Upper lobe of left lung (tissue), 6 donors: Measurements from ENCODE around the gene RFX2. TPM values are rescaled to one million over a fixed set of nuclear protein-coding genes. Genes with fewer than 3 reads are reported as not detected.

ENCODE experiments used
- ATAC-seq, 2 donors: fragments of 200-7000 bp; cut with Tn5 transposase; one replicate each; pipeline ENCODE4 v1.9.1; 2022; ENCODE audit warnings: mild to moderate bottlenecking in 2 of 2, moderate library complexity in 2 of 2; ENCODE audit not compliant: low FRiP score in 2 of 2
- DNase-seq, 2 donors: peaks; one replicate each; pipeline ENCODE4 v3.0.0-alpha.2; 2019 to 2020
- H3K27ac ChIP-seq, 4 donors: fragments of 200-600 bp; sonication (generic); one replicate each; pipeline ENCODE4 v1.5.1; 2016 to 2019
- H3K27me3 ChIP-seq, 4 donors: fragments of 200-600 bp; sonication (generic); one replicate each; pipeline ENCODE4 v1.5.1; 2017 to 2019
- H3K36me3 ChIP-seq, 4 donors: fragments of 200-600 bp; sonication (generic); one replicate each; pipeline ENCODE4 v1.5.1; 2016 to 2019
- H3K4me1 ChIP-seq, 4 donors: fragments of 200-600 bp; sonication (generic); one replicate each; pipeline ENCODE4 v1.5.1; 2018 to 2019
- H3K4me3 ChIP-seq, 4 donors: fragments of 200-600 bp; sonication (generic); one replicate each; pipeline ENCODE4 v1.5.1; 2017 to 2019; ENCODE audit warnings: mild to moderate bottlenecking in 2 of 4, moderate library complexity in 1 of 4
- H3K9me3 ChIP-seq, 4 donors: fragments of 200-600 bp; sonication (generic); one replicate each; pipeline ENCODE4 v1.5.1; 2018 to 2019
- EP300 ChIP-seq, 4 donors: sonication (generic); formaldehyde crosslinking; IDR thresholded peaks; one replicate each; pipeline ENCODE4 v1.5.1; 2017; ENCODE audit warnings: antibody characterized with exemption in 4 of 4, control low read depth in 2 of 4
- POLR2A ChIP-seq, 4 donors: fragments of 450-650 bp; IDR thresholded peaks; one replicate each; pipeline ENCODE4 v1.5.1; 2016 to 2017; ENCODE audit warnings: antibody characterized with exemption in 4 of 4, mild to moderate bottlenecking in 2 of 4
- POLR2AphosphoS5 ChIP-seq, 2 donors: sonication (generic); formaldehyde crosslinking; IDR thresholded peaks; one replicate each; pipeline ENCODE4 v1.5.1; 2017; ENCODE audit warnings: antibody characterized with exemption in 2 of 2
- WGBS, 2 donors: methylation state at CpG; one replicate each; pipeline ENCODE4 v1.1.5; 2017 to 2018; 5-methylcytosine and 5-hydroxymethylcytosine counted together
- total RNA-seq, 6 donors: library from RNA; depleted of rRNA in 4 of 6; stranded (reverse); fragments of >200 nt in 4 of 6; gene quantifications; one replicate each; pipeline versions ENCODE4 v1.1.0 to v1.2.1, GENCODE V29; 2016 to 2021
- TF ChIP-seq, protein P1 (sequence below), 6 experiments: fragments of 450-650 bp in 4 of 6; fragments of 200-600 bp in 2 of 6; sonication (generic) in 2 of 6; IDR thresholded peaks; one replicate each; pipeline ENCODE4 v1.5.1; 2016 to 2019; ENCODE audit warnings: antibody characterized with exemption in 6 of 6
- donor health status: DM: no; HTN: no; CAD: no; lungs with moderate emphysema.
- donor health status: DM: no; HTN: yes; CAD: no; lungs with severe emphysema.

Gene RFX2
- total RNA-seq, 6 donors from 2014 or later = 14.3 to 111 (median 28.6) TPM

DNA sequence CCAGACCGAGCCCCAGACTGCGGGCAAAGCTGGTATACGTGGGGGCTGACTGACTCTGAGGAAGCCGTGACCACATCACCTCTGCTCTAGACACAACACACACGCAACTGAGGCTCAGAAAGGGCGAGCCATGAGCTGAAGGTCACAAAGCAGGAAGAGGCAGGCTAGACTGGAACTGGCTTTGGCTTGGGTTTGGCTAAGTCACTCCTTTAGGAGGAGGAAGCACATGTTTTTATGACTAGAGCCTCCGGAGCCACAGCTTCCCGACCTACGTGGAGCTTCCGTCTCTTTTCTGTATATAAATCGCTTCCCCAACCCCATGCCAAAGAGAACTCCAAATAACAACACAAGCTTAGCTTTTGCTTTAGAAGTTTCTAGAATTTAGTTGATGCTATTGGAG is 48.0 kb downstream of the RFX2 start:
- ATAC-seq (peak; percentile 31 to 59), DNase-seq (peak in 1 of 2 donors; percentile 81)
- Histone ChIP-seq H3K9me3 (no peaks in the 10 kb centered on the region), H3K4me1 (peaks cover 75 to 94% (median 90%) of the 10 kb centered on the region in 4 donors), H3K4me3 (peak overlapping the region in 1 of 4 donors; percentile 31), H3K36me3 (no peaks in the 10 kb centered on the region), H3K27ac (peak overlapping the region; percentile 79 to 97 (median 85)), H3K27me3 (no peaks in the 10 kb centered on the region)
- WGBS, 2 donors = 39 to 47% methylated on average over 11 of the region's 11 CpGs
- TF ChIP-seq POLR2AphosphoS5 (IDR thresholded peaks at IDR 0.05) = peak; percentile 87 to 97
- peak in 2 of 4 donors; percentile 43 to 69 for TF ChIP-seq POLR2A (IDR thresholded peaks at IDR 0.05)
- TF ChIP-seq EP300 (IDR thresholded peaks at IDR 0.05) = peak in 3 of 4 donors; percentile 60 to 81 (median 75)
- TF ChIP-seq, protein P1, sequence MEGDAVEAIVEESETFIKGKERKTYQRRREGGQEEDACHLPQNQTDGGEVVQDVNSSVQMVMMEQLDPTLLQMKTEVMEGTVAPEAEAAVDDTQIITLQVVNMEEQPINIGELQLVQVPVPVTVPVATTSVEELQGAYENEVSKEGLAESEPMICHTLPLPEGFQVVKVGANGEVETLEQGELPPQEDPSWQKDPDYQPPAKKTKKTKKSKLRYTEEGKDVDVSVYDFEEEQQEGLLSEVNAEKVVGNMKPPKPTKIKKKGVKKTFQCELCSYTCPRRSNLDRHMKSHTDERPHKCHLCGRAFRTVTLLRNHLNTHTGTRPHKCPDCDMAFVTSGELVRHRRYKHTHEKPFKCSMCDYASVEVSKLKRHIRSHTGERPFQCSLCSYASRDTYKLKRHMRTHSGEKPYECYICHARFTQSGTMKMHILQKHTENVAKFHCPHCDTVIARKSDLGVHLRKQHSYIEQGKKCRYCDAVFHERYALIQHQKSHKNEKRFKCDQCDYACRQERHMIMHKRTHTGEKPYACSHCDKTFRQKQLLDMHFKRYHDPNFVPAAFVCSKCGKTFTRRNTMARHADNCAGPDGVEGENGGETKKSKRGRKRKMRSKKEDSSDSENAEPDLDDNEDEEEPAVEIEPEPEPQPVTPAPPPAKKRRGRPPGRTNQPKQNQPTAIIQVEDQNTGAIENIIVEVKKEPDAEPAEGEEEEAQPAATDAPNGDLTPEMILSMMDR (IDR thresholded peaks at IDR 0.05) = no peak

DNA sequence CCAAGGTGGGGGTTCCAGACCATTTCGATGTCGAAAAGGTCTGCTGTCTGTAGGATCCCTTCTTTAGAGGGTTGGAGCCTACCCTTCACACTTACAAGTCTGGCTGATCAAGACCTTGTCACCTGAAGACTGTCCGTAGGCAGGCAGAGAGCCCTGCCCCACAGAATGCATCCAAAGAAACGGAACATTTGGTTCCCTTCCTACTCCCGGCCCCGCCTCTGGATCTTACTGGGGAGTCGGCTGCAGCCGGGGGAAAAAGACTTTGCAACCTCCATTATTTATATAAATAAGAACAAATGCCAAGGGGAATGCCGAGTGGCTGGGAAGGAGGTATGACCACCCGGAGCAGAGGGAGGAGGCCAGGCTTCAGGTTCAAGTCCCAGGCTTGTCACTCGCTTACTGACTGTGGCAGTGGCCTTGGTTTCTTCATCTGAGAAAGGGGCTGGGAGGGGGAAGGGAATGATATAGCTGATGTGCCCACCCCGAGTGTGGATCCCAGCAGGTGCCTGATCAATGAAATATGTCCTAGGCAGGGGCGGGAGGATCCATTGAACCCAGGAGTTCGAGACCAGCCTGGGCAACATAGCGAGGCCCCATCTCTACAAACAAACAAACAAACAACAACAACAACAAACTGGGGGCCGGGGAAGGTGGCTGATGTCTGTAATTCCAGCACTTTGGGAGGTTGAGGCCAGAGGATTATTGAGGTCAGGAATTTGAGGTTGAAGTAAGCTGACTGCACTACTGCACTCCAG is 48.7 kb downstream of the RFX2 start:
- peaks cover 74 to 92% (median 89%) of the 10 kb centered on the region in 4 donors for H3K4me1 ChIP-seq
- H3K4me3 ChIP-seq = peak overlapping the region in 1 of 4 donors; percentile 2
- WGBS, 2 donors = 63 to 79% methylated on average over 16 of the region's 16 CpGs
- peak in 1 of 2 donors; percentile 39 for TF ChIP-seq POLR2AphosphoS5 (IDR thresholded peaks at IDR 0.05)
- peak in 2 of 4 donors; percentile 47 to 62 for TF ChIP-seq EP300 (IDR thresholded peaks at IDR 0.05)
- peak in 1 of 4 donors; percentile 18 for TF ChIP-seq POLR2A (IDR thresholded peaks at IDR 0.05)
- TF ChIP-seq, protein P1 (IDR thresholded peaks at IDR 0.05) = no peak
- no peaks in the 10 kb centered on the region for H3K27me3 ChIP-seq
- H3K9me3 ChIP-seq = no peaks in the 10 kb centered on the region
- ATAC-seq (no peak), DNase-seq (peak in 1 of 2 donors; percentile 36)
- H3K27ac ChIP-seq = peak overlapping the region; percentile 79 to 97 (median 85)
- H3K36me3 ChIP-seq = no peaks in the 10 kb centered on the region

DNA sequence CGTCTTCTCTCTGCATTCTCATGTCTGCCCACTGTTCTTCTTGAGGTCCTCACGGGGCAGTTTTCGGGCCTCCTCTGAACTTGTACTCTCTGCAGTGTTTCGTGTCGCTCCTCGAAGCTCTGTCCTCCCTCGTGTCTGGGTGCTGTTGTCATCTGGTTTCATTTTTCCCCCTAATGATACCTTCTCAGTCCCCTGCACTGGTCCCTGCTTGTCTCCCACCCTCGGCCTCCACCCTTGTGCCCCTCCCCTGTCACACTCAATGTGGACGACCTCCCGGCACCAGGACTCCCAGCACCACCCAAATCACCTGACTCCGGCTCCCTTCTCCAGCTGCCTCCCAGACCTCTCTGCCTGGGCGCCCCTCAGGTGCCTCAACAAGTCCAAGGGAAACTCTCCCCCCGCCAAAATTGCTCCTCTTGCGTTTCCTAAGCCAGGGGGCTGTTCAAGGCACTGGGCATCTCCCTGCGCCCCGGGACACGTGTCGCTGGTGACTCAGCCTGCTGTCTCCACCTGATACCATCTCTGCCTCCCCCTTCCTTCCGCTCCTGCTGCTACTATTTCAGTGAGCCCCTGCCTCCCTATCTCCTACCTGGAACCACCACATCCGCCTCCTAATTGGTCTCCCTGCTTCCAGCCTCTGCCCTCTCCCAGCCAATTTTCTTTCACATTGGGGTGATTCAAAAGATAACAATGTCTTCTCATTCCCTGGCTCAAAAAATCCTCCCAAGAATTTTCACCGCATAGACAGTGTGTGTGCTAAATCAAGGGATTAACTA is 49.5 kb downstream of the RFX2 start:
- no peak for ATAC-seq
- no peaks in the 10 kb centered on the region for H3K27me3 ChIP-seq
- no peaks in the 10 kb centered on the region for H3K9me3 ChIP-seq
- H3K27ac ChIP-seq = peak overlapping the region; percentile 79 to 97 (median 85)
- peak in 1 of 2 donors; percentile 56 for DNase-seq
- 73 to 78% methylated on average over 14 to 21 of the region's 21 CpGs for WGBS, 2 donors
- no peaks in the 10 kb centered on the region for H3K36me3 ChIP-seq
- TF ChIP-seq POLR2AphosphoS5 (IDR thresholded peaks at IDR 0.05) (peak; percentile 31 to 63), POLR2A (IDR thresholded peaks at IDR 0.05) (no peak), EP300 (IDR thresholded peaks at IDR 0.05) (peak in 2 of 4 donors; percentile 38 to 72)
- TF ChIP-seq, protein P1 (IDR thresholded peaks at IDR 0.05) = no peak
- H3K4me3 ChIP-seq = peak overlapping the region in 1 of 4 donors; percentile 2
- peaks cover 74 to 92% (median 89%) of the 10 kb centered on the region in 4 donors for H3K4me1 ChIP-seq

DNA sequence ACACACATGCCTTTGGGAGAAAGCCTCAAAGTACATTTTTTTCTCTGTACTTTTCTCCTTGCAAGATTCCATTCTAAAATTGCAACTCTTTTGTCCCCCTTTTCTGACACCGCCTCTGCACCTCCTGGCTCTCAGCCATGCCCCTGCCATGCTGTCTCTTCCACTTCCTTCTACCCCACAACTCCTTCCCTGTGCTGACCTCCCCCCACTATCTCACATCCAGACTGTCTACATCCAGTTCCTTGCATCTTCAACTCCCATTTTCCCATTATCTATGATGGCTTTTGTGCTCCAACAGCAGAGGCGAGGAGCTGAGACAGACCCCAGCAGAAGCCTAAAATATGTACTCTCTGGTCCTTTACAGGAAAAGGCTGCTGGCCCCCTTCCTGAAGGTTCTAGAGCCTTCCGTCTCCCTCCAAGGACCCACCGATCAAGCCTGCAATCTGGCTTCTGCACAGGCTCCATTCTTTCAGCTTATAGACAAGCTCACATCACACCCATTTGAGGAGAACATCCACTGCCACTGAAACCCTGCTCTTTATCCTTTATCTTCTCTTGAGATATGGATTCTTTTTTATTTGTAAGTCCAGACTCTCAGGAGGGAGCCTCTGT is 50.2 kb downstream of the RFX2 start:
- ATAC-seq = no peak
- no peaks in the 10 kb centered on the region for H3K9me3 ChIP-seq
- peaks cover 70 to 85% (median 82%) of the 10 kb centered on the region in 4 donors for H3K4me1 ChIP-seq
- H3K27ac ChIP-seq = peak overlapping the region; percentile 79 to 97 (median 85)
- 76 to 82% methylated on average over 4 of the region's 4 CpGs for WGBS, 2 donors
- no peaks in the 10 kb centered on the region for H3K27me3 ChIP-seq
- DNase-seq = no peak
- no peak for TF ChIP-seq POLR2AphosphoS5 (IDR thresholded peaks at IDR 0.05)
- H3K36me3 ChIP-seq = no peaks in the 10 kb centered on the region
- H3K4me3 ChIP-seq = no peak overlapping the region
